Measurements from ENCODE around the gene ISYNA1. TPM values are rescaled to one million over a fixed set of nuclear protein-coding genes. Genes with fewer than 3 reads are reported as not detected.

The ISYNA1 gene
- total RNA-seq, 1 donor from 2014 or later, result 9.1 TPM

GRCh38 chr19:18433015-18433691 is 4.8 kb downstream of the ISYNA1 start:
- intact Hi-C loops (cut with micrococcal nuclease), result no loop called here

GRCh38 chr19:18432275-18433014 is 5.5 kb downstream of the ISYNA1 start:
- intact Hi-C loops (cut with micrococcal nuclease), result no loop called here

- intact Hi-C loops (cut with micrococcal nuclease), result no loop called here
These were observed 6.4 kb downstream of the ISYNA1 start for GRCh38 chr19:18431351-18432197.

DNA sequence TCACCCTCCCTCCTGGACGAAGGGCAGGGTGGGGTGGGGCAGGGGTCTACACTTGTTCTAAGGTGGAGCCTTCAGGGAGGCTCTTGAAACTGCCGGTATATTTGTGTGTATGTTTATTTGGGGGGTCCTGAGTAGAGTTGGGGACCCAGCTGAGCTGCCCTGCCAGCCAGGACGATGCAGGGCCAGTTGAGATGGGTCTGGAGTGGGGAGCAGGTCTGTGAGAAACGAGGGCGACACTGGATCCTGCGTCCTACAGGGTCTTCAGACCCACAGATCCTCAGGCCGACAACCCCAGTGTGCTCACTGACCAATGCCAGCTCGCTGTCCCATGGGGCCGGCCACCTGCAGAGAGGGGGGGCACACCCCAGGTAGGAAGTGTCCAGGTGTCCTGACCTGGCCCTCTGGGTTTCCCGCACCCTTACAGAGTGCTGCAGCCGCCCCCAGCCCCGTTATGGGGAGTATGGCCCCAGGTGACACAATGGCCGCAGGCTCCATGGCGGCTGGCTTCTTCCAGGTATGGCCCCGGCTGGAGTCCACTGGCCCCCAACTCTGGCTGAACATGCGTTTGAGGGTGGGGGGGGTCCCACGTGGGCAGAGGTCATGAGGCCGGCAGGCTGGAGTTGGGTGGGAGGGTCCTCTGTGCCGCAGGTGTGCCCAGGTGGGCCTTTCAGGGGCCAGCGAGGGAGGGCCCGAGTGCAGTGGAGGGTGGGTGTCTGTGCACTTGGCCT is 7.4 kb downstream of the ISYNA1 start:
- intact Hi-C loops (cut with micrococcal nuclease), result no loop called here

DNA sequence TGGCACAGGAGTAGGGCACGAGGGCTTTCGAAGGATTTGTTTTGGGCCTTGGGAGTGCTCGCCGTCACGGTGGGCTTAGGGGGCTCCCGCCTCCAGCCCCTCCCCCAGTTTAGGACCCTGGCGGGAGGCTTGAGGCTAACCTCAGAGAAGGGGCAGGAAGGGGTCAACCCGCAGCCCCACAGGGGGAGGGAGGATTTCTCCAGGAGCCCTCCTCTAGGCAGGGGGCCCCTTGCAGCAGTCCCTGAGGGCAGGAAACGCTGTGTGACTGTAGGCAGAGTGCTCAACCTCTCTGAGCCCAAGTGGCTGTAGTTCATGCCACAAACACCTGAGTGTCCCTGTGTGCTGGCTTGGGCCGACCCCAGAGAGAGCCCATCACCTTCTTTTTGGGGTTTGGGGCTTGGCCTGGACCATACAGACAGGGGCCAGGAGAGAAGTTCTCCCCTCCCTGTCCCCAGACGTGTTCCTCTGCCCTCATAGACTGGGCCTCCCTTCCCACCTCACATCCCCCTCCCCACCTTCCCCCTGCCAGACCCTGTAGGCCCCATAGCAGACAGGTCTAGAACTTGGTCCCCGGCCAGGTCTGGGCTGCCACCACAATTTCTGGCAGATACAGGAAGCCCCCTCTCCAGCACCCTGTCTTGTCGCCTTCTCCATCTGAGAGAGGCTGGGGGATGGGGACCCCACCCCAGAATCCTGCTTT is 8.1 kb downstream of the ISYNA1 start:
- intact Hi-C loops (cut with micrococcal nuclease), result loop anchor here (1.0 to 5.0 kb wide), 2 partner anchors 11 to 43 kb away; partner anchors contain the start of genes GDF15 and SSBP4

- intact Hi-C loops (cut with micrococcal nuclease), result loop anchor here (1.0 to 5.0 kb wide), 2 partner anchors 10 to 42 kb away; partner anchors contain the start of genes GDF15 and SSBP4
These were observed 8.9 kb downstream of the ISYNA1 start for GRCh38 chr19:18428787-18429674.

GRCh38 chr19:18428173-18428786 is 9.7 kb downstream of the ISYNA1 start:
- intact Hi-C loops (cut with micrococcal nuclease), result loop anchor here (5.0 kb wide), 1 partner anchor 41 kb away; the partner anchor contains the start of gene GDF15

GRCh38 chr19:18427743-18428113 is 10.2 kb downstream of the ISYNA1 start:
- intact Hi-C loops (cut with micrococcal nuclease), result loop anchor here (5.0 kb wide), 1 partner anchor 40 kb away; the partner anchor contains the start of gene GDF15

DNA sequence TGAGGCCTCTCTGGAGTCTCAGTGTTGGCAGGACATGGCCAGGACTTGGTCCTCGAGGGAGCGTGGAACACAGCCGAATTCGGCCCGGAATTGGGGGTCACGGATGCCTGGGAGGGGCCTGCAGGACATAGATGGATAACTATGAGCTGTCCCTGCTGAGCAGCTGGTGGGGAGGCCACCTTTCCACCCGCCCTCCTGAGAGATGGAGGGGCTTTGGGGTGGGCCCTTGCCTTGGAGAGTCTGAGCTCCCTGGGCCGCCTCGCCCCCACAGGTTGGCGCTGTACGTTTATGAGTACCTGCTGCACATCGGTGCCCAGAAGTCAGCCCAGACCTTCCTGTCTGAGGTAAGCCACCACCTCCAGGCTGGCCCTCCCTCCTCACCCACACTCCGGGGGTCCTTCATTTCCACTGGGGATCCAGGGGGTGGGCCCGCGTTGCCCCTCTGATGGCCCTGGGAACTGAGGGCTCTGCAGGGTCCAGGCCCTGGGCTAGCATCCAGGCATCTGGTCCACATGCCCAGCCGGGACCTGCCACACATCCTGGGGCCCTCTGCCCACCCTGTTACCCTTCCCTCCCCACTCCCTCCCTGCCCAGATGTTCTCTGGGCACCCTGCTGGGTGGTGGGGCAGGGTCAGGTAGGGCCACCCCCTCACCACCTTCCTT is 10.7 kb downstream of the ISYNA1 start:
- intact Hi-C loops (cut with micrococcal nuclease), result loop anchor here (5.0 kb wide), 1 partner anchor 40 kb away; the partner anchor contains the start of gene GDF15

DNA sequence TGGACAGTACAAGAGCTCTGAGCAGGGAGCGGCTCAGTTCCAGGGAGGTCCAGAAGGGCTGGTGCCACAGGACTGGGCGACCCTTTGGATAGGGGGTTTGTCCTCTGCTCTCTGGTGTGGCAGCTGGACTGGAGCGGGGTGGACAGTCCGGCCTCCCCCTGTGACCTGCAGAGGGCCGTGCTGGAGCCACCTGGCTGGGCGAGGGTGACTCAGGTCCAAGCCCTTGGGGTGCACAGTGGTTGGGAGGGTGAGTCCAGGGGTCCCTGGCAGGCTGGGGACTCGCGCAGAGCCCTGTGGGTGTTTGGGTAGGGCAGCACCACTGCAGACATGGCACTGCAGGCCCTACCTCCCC is 11.5 kb downstream of the ISYNA1 start:
- intact Hi-C loops (cut with micrococcal nuclease), result loop anchor here (5.0 kb wide), 1 partner anchor 39 kb away; the partner anchor contains the start of gene GDF15

- intact Hi-C loops (cut with micrococcal nuclease), result loop anchor here (5.0 kb wide), 1 partner anchor 38 kb away; the partner anchor contains the start of gene GDF15
These were observed 12.2 kb downstream of the ISYNA1 start for GRCh38 chr19:18425515-18426415.

GRCh38 chr19:18424890-18425514 is 12.9 kb downstream of the ISYNA1 start:
- intact Hi-C loops (cut with micrococcal nuclease), result loop anchor here (5.0 kb wide), 1 partner anchor 38 kb away; the partner anchor contains the start of gene GDF15

GRCh38 chr19:18424122-18424889 is 13.6 kb downstream of the ISYNA1 start:
- intact Hi-C loops (cut with micrococcal nuclease), result no loop called here

- intact Hi-C loops (cut with micrococcal nuclease), result loop anchor here (2.0 kb wide), 1 partner anchor 17 kb away; no protein-coding TSS in a partner anchor
These were observed 14.5 kb downstream of the ISYNA1 start for GRCh38 chr19:18423258-18424020.
